ENCODE results near the gene AGAP1. TPM values are rescaled to one million over a fixed set of nuclear protein-coding genes. Genes with fewer than 3 reads are reported as not detected.

The AGAP1 gene
- total RNA-seq, 1 donor = 1.1 TPM

DNA sequence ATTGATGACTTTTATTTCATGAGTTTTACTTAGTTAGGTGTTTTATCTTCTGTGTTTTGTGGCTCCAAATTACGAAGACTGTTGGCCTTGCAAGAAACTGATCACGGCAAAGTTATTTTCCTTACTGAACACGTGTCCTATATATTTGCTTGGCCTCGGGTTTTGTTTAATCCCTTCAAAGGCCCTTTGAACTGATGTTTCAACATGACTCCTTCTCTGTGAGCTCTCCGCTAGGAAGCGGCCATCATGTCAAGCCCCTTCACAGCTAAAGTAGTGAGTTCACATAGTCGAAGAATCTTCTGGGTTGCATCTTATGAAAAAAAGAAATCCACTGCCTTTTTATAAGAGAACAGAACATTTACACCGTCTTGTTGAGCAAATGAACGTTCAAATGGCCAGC is 515.0 kb downstream of the AGAP1 start:
- no peak for DNase-seq (ENCODE audit: low read depth in 2 of 3, low spot score in 2 of 3)

DNA sequence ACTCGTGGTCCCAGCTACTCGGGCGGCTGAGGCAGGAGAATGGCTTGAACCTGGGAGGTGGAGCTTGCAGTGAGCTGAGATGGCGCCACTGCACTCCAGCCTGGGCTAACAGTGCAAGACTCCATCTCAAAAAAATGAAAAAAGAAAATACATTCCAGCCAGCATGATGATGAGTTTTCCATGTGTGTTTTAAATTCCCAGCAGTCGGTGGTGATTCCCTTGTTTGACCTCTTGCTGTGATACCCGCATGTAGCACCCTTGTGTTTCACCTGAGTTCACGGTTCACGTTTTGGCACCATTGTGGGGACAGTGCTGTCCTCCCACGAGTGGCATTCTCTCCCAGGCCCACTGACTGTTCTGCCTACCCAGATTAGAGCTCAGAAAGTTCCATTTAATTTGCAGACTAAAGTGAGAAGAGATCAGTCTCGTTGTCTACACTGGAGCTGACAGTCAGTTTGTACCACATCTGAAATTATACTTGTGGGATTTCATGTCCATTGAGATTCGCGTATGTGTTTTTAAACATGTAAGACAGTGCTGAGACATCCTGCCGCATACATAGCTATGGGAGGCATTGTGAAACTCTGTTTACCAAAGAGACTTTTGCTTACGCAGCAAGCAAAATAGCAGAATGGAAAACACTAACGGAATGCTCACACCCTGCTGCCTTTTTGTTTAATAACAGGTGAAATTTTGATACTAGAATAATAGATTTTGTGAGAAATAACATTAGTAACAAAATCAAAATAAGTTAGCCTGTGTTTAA is 517.3 kb downstream of the AGAP1 start:
- DNase-seq (ENCODE audit: low read depth in 2 of 3, low spot score in 2 of 3) = no peak

DNA sequence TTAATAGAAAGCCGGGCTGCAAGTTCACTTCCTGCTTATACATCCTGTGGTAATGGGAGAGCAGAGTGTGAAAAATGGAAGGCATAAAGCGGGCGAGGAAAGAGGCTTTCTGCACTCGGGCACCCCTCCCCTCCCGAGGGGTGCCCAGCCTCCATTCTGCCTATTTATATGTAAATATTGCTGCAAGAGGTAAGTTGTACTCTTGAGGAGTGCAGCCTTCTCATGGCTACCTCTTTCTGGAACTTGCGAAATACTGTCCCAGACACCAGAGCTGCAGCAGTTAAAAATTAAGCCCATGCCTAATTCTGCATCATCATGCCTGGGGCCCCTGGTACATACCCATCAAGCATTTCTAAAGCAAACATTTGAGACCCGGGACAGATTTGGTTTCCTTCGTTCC is 518.3 kb downstream of the AGAP1 start:
- no peak for DNase-seq (ENCODE audit: low read depth in 2 of 3, low spot score in 2 of 3)

DNA sequence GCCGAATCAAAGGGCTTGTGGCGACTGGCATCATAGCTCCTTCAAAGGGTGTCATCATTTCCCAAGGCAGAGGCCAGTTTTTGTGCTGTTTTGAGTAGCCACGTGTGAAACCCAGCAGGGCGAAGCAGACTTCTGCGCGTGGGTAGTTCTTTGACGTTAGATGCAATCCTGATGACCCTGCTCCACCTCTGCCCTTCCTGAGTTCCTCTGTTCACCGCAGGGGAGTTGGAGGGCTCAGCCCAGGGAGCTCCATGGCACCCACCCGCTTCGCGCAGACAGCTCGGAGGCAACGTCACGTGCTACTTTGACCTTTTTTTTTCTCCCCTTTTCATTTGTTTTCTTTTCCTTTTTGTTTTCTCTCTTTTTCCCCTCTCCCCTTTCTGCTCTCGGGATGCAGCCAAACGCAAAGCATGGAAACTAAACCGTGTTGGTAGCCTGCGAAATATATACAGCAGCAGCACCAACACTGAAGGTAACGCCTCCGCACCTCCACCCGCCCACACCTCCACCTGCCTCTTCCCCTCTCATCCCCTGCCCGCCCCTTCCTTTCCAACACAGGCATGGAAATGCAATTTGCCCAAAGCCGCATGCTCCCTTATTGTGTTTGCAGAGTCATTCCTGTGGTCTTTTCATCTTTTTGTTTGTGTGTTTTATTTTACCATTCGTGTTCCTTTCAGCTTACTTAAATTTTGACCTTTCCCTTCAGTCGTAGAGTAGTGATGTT is 520.7 kb downstream of the AGAP1 start:
- no peak for DNase-seq (ENCODE audit: low read depth in 2 of 3, low spot score in 2 of 3)

DNA sequence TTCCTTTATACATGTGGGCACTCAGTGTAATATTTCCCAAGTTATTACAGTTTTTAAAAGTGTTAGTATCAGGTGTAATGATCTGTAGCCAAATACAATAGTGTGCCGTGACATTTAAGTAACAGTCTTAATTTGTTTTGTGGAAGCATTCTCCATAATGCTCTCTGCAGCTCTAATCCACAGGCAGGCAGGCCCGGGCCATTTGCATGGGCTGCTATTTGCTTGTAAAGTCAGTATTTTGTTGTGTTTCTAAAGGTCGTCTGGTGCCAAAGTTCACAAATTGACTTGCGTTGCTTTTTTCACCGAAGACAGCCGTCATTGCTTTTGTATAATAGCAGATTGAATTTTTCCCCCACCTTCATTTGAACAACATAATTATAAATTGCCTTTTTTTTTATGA is 521.3 kb downstream of the AGAP1 start:
- no peak for DNase-seq (ENCODE audit: low read depth in 2 of 3, low spot score in 2 of 3)

DNA sequence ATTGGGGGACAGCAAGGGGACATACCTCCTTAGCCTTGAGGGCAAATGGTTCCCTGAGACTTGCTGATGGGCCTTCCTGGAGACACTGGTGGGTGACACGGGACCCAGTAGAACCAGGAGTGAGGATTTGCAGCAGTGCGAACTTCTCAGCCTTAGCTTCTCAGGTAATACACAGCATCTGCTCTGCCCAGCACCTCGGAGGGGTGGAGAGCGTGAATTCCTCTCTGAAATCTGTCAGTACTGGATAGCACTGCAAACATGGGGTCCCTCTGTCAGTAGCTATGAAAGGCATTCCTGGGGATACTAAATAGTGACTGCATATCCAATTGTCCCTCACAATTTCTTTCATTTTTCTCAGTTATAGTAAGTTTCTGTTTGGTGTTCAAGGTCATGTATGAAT is 522.7 kb downstream of the AGAP1 start:
- no peak for DNase-seq (ENCODE audit: low read depth in 2 of 3, low spot score in 2 of 3)

DNA sequence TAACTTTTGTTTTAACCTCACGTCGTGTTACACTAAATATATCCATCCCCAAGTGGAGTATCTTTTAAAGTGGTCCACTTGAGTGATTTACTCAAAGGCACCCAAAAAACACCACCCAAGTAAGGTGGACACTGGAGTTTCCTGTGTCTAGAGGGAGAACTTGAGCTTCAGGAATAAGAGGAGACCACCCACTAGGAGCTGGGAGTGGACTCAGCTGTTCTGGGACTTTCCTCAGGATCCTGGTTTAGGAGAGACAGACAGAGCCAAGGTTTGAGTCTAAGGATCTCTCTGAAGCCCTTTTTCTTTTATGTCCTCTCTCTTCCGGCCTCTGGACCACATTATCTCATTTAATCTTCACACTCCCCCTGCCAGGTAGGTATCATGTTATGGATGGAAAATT is 523.6 kb downstream of the AGAP1 start:
- no peak for DNase-seq (ENCODE audit: low read depth in 2 of 3, low spot score in 2 of 3)

DNA sequence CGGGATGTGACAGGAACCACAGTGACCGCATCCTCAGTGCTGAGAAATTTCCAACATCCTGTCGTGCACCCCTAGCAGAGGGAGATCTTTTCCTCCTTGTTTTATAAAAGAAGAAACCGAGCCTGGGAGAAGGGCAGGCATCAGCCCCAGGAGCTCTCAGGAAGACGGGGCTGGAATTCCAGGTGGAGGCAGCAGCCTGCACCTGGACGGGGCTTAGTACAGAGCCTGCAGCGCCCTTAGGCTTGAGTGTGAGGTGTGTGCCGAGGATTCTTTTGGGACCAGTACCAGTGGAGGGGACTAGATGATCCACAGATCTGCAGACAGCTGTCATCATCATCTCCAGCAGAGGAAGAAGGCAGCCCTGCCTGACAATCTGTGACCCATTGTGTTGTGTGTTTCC is 525.6 kb downstream of the AGAP1 start:
- DNase-seq (ENCODE audit: low read depth in 2 of 3, low spot score in 2 of 3) = no peak

DNA sequence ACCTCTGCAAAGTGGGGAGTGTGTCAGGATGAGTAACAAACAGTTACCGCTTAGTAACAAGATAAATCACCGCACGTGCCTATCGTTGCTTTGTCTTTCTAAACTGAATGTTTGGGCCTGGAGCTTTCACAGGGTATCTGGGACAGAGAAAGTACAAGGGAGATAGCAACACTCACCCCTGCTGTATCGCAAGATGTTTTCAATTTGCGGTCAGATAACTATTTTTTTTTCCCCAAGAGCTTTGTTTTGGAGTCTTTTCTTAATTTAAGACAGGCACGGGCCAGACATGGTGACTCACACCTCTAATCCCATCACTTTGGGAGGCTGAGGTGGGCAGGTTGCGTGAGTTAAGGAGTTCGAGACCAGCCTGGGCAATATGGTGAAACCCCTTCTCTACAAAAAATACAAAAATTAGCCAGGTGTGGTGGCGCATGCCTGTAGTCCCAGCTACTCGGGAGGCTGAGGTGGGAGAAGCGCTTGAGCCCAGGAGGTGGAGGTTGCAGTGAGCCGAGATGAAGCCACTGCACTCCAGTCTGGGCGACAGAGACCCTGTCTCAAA is 527.7 kb downstream of the AGAP1 start:
- DNase-seq (ENCODE audit: low read depth in 2 of 3, low spot score in 2 of 3) = no peak

DNA sequence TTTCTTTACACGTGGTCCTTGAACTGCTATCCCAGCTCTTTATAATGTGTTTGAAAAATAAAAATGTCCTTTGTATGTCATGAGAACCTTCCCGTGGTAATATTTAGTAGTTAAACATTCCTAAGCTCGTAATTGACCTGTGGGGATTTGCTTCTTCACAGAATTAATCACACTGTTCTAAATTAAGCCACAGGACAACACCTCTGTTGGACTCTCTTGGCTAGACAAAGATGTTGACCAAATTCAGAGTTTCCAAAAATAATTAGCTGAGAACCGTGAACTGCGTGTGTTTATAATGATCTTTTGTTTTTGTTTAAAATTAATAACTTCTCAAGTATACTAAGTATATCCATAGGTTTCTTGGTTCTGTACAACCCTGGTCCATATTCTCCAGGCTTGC is 528.3 kb downstream of the AGAP1 start:
- no peak for DNase-seq (ENCODE audit: low read depth in 2 of 3, low spot score in 2 of 3)

DNA sequence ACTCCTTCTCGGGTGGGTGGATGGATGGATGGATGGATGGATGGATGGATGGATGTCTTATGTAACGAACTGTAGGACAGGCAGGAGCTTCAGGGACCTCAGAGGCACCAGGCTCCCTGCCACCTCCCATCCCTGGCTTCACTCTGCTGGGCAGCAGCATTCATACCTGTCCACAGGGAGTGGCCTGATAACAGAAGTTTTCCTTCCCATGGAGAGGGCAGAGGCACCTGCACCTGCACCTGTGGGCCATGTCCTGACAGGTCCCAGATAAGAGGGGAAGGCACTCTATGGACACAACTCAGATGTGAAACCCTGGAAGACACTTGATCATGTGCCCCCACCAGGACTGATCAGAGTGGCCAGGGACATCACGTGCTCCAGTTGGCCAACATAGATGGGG is 532.0 kb downstream of the AGAP1 start:
- no peak for DNase-seq (ENCODE audit: low read depth in 2 of 3, low spot score in 2 of 3)

DNA sequence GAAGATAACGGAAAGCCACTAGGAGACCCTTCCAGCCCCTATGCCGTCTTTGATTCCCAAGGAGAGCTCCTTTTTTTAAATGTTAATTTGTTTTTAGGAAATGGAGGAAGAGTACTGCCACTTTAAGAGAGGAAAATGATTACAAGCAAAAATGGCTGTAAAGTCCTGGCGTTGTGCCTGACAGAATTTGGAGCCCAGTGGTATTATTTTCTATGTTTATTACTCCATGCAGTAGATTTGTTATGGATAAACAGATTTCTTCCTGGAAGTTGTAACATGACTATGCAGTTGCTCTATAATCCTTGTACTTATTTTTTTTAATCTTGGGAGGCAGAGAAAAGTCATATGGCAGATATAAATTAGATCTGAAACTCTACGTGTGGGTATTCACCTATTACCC is 533.0 kb downstream of the AGAP1 start:
- DNase-seq (ENCODE audit: low read depth in 2 of 3, low spot score in 2 of 3) = no peak

DNA sequence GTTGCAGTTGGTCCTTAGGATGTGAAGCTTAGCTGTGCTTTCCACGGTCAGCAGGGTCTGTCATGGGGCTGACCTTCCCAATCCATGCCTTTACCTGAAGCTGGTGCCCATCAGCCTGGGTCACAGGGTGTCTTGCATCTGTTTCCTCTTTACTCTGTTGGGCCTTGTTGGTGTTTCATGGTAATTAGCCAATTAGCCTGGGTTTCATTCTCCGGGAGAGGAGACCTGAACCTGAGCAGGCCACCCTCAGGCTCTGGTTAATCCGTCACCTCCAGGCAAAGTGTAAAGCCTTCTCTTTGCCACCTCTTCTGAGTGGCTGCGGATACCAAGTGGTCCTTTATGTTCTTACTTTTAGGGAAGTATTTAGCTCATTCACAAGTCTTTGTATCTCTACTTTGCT is 534.2 kb downstream of the AGAP1 start:
- DNase-seq (ENCODE audit: low read depth in 2 of 3, low spot score in 2 of 3) = no peak

DNA sequence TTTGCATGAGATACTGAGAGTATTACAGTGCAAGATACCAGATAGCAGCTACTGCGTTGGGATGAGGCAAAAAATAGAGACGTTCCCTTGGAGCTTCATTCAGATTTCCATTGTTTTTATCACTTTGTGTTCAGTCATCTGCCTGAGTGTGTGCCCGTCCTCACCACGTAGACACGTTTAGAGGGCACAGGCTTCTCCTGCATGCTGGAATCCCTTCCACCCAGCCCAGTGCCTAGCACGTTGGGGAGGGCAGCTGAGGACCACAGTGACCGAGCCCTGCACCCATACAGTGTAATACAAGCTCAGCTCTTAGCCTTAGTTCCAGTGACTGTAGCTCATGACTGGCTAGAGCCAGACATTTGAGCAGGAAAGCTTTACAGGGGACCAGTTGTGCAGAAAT is 539.6 kb downstream of the AGAP1 start:
- DNase-seq (ENCODE audit: low read depth in 2 of 3, low spot score in 2 of 3) = no peak

DNA sequence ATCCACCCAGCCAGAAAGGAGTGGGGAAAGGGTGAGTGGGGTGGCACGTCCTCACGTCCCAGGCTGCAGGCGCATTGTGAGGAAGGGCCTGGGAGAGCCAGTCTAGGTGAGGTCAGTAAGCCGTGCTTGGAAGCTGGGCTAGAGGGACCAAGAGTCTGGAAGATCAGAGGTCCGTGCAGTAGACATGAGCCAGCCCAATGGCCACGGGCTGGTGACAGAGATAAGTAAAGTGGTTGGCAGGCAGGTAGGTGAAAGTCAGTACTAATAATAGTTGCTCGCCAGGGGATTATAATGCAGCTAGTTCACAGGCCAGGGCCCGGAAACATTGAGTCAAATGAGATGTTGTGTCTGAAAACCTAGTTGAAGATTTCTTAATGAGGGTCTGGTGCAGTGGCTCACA is 541.1 kb downstream of the AGAP1 start:
- no peak for DNase-seq (ENCODE audit: low read depth in 2 of 3, low spot score in 2 of 3)

DNA sequence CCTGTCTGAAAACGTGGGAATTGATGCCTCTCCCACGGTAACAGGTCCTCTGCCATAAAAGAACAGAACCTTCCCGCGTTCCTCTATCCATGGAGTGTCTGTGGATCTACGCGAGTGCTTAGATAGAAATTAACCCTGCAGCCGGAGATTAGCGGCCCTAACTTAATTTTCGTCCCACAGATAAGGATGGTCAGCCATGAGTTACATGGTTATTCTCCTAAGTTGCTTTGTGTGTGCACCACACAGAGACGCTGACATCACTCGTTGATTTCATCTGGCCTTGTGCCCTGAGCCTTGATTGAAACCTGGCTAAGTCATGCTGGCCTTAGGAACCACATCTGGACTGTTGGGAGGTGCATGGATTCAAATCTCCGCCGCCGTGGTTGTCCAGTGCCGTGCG is 542.2 kb downstream of the AGAP1 start:
- no peak for DNase-seq (ENCODE audit: low read depth in 2 of 3, low spot score in 2 of 3)

DNA sequence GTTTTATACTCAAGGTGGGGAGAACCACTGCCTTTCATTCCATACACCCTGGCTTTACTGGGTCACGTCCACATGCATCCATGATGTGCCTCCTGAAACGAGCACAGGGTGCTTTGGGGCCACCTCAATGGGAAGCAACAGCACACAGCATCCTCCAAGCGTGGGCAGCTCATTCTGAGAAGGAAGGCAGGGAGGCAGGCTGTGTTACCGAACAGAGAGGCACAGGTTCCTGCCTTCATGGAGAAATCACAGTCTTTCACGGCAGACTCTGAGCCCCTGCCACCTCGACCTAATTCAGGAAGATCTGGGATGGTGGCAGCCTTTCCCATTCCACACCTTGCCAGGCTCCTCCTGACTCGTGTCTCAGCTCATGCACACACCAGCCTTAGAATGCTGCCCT is 544.3 kb downstream of the AGAP1 start:
- DNase-seq (ENCODE audit: low read depth in 2 of 3, low spot score in 2 of 3) = no peak

DNA sequence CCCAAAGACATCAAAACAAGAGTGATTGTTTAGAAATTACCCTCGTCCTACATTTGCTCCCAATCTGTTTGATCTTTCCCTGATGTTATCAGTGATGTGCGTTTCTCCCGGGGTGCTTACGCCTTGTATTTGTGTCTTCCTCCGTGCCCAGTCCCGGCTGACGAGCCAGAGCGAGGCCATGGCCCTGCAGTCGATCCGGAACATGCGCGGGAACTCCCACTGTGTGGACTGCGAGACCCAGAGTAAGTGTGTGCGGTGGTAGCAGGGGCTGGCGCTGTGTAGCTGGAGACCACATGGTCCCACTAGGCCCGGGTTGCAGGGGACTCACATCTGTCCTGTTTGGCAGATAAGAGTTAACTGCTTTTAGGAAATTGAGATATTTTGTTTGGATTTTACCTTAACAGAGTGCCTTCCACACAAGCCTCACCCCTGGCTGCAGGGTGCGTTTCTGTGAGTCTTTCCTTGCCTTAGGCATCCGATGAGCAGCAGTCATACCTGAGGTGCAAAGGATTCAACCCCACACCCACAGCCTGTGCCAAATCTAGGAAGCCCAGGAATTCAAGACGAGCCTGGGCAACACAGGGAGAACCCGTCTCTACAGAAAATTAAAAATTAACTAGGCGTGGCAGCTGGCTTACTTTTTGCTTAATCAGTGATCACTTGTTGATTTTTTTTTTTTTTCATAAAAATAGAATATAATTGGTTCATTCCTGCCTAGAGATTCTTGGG is 546.9 kb downstream of the AGAP1 start:
- no peak for DNase-seq (ENCODE audit: low read depth in 2 of 3, low spot score in 2 of 3)

DNA sequence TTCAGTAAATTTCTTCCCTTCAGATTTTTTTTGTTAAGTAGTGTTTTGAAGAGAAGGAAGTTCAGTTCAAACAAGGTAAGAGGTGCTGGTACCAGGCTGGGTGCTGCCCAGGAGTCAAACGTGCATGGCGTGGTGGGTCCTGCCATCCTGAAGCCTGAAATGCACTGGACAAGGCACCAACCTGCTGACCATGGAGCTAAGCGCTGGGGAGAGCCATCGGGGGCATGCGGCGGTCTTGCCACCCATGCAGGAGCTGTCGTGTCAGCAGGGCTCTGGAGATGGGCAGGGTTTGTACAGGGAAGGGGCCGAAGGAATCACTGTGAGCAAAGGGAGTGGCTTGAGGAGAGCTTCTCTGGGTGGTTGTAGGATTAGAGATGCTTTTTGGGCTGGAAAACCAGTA is 547.8 kb downstream of the AGAP1 start:
- DNase-seq (ENCODE audit: low read depth in 2 of 3, low spot score in 2 of 3) = no peak

DNA sequence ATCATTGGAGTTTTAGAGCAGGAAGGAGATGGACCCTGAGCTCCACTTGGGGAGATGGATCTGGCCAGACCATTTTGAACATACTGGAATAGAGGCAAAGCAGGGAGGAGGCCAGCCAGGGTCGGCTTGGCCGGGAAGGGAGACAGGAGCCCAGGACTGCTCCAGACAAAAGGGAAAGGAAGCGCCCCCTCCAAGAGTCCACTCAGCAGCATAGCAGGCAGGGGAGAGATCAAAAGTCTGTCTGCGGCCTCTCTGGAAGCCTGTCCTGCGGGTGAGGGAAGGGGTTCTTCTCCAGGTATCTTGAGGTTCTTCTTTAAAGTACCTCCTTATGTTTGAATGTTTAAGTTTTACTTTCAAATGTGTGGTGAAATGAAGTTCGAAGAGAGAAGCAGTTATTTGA is 548.2 kb downstream of the AGAP1 start:
- DNase-seq (ENCODE audit: low read depth in 2 of 3, low spot score in 2 of 3) = no peak

DNA sequence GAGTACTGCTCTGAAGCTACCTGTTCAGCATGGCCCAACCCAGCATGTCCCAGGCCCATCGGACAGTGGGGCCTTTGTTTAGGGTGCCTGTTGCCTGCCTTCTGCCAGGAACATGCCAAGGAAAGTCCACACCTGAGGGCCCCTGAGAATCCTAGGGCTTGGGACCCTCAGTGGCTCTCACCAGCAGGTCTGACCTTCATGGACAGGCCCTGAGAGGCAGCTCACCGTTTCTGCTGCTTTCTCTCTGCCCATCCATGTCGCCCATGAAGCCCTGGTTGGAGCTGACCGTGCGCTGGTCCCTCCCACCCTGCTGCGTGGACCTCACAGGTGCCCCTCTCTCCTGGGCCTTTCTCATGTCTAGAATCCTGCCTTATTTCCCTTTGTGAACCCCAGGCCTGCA is 550.3 kb downstream of the AGAP1 start:
- no peak for DNase-seq (ENCODE audit: low read depth in 2 of 3, low spot score in 2 of 3)
